GM06990 (cell line): ENCODE measurements around the gene HTRA1.

Source experiments
- DNase-seq: peaks from one replicate; pipeline ENCODE4 v3.0.0-alpha.2; 2011; ENCODE audit not compliant: insufficient read length; ENCODE audit errors: extremely low read depth
- H3K27me3 ChIP-seq: replicated peaks from 2 replicates; pipeline ENCODE4 v1.6.0; 2011; ENCODE audit warnings: low read length; ENCODE audit not compliant: control insufficient read depth, insufficient read depth
- H3K36me3 ChIP-seq: 2 replicates; pipeline ENCODE4 v1.5.1; 2011; ENCODE audit warnings: low read length; ENCODE audit not compliant: control insufficient read depth, insufficient read depth
- H3K4me3 ChIP-seq: replicated peaks from 2 replicates; pipeline ENCODE4 v1.5.1; 2011; ENCODE audit warnings: low read depth, mild to moderate bottlenecking, control low read depth, low read length
- CTCF ChIP-seq: IDR thresholded peaks from 2 replicates; pipeline ENCODE4 v1.5.1; 2011; ENCODE audit warnings: low read length, control low read depth, mild to moderate bottlenecking, inconsistent platforms; ENCODE audit not compliant: insufficient read depth, poor library complexity, severe bottlenecking

The HTRA1 gene

GRCh38 chr10:122465401-122466040 lies 4.2 kb downstream of the HTRA1 start:
- Histone ChIP-seq H3K36me3 (no peaks in the 10 kb centered on the region), H3K4me3 (no peak overlapping the region), H3K27me3 (peaks cover 2% of the 10 kb centered on the region; the same call in 1 of the 2 replicates)
- no peak for DNase-seq
- TF ChIP-seq CTCF, result no peak

GRCh38 chr10:122466951-122467381 lies 5.6 kb downstream of the HTRA1 start:
- TF ChIP-seq CTCF, result no peak
- H3K4me3 ChIP-seq, result no peak overlapping the region
- H3K36me3 ChIP-seq, result no peaks in the 10 kb centered on the region
- no peak for DNase-seq
- H3K27me3 ChIP-seq, result peaks cover 2% of the 10 kb centered on the region; the same call in 1 of the 2 replicates

- peaks cover 2% of the 10 kb centered on the region; the same call in 1 of the 2 replicates for H3K27me3 ChIP-seq
- H3K4me3 ChIP-seq, result no peak overlapping the region
- no peak for TF ChIP-seq CTCF
- H3K36me3 ChIP-seq, result no peaks in the 10 kb centered on the region
- no peak for DNase-seq
Measured at GRCh38 chr10:122467701-122468100, 6.3 kb downstream of the HTRA1 start.

DNA sequence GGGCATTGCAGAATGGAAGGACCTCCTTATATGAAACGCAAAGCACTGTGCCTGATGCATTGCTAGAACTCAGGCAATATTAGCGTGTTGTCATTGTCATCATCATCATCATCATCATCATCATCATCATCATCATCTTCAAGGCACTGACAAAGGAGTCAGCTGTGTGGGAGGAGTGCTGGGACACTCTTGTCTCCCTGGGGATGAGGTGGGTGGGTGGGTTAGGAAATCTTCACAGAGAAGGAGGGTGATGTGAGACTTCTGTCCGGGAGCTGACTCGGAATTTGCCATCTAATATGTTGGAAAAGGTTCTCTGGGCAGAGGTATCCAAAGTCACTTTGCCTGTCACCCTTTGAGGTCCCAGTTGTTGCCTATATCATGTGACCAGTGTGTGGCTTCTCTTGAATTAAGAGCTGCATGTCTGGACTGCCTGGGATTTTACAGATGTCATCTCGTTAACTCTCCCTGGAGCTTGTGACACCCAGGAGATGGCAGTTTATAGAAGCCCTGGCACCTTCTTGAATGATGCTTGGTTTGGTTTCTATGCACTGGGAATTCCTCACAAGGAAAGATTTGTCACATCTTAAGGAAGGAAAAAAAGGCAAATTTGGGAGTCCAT lies 7.1 kb downstream of the HTRA1 start:
- no peak for DNase-seq
- no peaks in the 10 kb centered on the region; the same call in 1 of the 2 replicates for H3K27me3 ChIP-seq

DNA sequence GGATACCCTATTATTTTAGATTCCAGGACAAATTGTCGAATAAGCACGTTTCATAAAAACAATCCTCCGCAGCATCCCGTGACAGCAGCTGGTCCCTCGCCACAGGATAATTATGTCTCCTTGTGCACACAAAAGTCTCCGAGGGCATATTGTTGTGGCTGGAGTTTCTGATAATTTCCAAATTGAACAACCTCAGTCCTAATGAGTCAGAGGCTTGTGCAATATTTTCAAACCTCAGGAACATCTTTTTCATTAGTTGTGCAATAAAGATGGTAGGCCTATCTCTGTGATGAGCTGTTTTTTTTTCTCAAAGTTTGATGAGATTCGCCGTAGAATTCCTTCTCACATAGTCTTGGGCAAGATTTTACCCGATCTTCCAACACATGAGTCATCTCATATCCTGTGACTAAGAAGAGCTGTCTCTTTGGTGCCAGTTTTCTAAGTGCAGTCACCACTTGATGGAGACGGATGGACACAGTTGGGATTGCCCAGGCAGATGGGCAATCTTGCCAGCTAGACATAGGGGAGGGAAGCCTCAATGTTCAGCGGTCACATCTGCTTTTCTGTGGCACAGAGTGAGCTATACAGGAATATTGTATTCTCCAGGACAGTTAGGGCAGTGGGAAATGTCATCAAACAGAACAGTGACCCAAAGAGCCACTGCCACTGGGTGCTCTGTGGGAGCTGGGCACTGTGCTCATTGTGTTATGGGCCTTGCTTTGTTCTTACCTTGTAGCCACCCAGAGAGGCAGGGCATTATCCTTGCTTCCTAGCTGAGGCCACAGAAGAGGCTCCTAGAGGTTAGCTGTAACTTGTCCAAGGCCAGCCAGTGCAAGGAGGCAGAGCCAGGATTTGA lies 7.8 kb downstream of the HTRA1 start:
- no peak overlapping the region for H3K4me3 ChIP-seq
- H3K36me3 ChIP-seq, result no peaks in the 10 kb centered on the region
- no peak for DNase-seq
- TF ChIP-seq CTCF, result no peak
- no peaks in the 10 kb centered on the region; the same call in 1 of the 2 replicates for H3K27me3 ChIP-seq

More for the DNA sequence above, 7.1 kb downstream of the HTRA1 start:
- TF ChIP-seq CTCF, result no peak
- no peaks in the 10 kb centered on the region for H3K36me3 ChIP-seq
- no peak overlapping the region for H3K4me3 ChIP-seq
